HG02610 (cell line): ENCODE results near the gene TOM1.
A peak's percentile ranks its signal among the peaks of the same experiment; 100 is the strongest.
"Not testable (repeated sequence)": the region's sequence is repeated elsewhere in the genome, so short reads cannot be mapped to it uniquely, and the experiment has no call there.

Experiments used
- ATAC-seq: cut with Tn5 transposase; IDR thresholded peaks from one replicate; pipeline ENCODE4 v1.9.1; 2021; ENCODE audit warnings: mild to moderate bottlenecking, moderate library complexity; ENCODE audit not compliant: unreplicated experiment

Gene TOM1

GRCh38 chr22:35344956-35345690, 45.4 kb downstream of the TOM1 start:
- no peak for ATAC-seq

GRCh38 chr22:35345808-35346505, 46.3 kb downstream of the TOM1 start:
- ATAC-seq, result no peak

GRCh38 chr22:35346596-35347220, 47.0 kb downstream of the TOM1 start:
- ATAC-seq, result no peak

DNA sequence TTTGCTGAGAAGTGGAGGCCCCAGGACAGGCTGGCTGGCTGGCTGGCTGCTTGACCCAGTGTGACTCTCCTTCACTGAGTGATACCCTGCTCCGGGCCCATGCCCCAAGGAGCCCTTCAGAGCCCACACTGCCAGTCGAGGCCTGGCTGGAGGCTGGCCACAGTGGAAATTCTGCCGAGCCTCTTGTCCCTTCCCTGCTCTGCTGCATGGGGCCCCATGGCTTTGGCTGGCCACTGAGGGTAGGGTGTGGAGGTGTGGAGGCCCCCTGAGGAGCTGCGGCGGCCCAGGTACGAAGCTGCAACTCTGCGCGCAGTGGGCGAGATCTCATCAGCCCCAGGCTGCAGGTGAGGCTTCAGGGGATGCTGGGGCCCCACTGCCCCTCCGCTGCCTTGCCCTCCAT, 47.8 kb downstream of the TOM1 start:
- no peak for ATAC-seq

DNA sequence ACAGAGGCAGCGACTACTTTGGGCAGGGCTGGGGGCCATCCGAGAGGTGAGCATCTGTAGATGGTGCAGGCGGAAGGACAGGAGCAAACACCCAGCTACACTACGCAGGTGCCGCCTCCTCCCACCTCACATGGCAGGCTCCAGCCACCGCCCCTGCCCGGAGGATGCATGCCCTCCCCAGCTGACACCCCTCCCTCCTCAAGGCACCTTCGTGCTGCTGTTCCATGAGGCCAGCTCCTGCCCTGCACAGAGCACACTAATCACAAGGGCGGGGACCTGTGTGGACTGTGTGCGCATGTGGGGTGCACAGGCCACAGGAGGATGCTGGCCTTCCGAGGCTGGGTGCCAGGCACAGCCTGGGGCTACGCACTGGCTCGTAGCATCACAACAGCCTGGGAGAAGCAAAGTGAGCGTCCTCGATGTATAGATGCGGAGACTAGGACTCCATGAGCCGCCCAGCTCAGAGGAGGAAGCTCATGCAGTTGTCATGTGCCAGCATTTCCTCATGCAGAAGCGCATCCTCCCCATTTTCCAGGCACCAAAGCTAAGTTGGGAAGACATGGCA, 48.4 kb downstream of the TOM1 start:
- ATAC-seq, result no peak

- ATAC-seq, result no peak
Observed at GRCh38 chr22:35348703-35349102, 49.0 kb downstream of the TOM1 start.

DNA sequence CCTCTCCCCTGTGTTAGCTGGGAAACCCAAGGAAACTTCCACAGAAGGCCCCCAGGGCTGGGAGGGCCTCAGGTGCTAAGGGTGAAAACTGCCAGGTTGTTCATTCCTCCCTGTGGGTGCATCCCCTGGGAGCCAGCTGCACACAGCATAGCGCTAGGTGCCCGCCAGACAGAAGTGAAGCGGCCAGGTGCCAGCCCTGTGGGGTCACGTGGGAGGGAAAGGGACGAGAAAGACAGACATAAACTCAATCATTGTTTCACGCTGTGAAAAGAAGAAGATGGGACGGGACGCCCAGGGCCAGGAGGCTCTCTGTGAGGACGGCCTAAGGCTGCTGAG, 49.6 kb downstream of the TOM1 start:
- ATAC-seq, result no peak

DNA sequence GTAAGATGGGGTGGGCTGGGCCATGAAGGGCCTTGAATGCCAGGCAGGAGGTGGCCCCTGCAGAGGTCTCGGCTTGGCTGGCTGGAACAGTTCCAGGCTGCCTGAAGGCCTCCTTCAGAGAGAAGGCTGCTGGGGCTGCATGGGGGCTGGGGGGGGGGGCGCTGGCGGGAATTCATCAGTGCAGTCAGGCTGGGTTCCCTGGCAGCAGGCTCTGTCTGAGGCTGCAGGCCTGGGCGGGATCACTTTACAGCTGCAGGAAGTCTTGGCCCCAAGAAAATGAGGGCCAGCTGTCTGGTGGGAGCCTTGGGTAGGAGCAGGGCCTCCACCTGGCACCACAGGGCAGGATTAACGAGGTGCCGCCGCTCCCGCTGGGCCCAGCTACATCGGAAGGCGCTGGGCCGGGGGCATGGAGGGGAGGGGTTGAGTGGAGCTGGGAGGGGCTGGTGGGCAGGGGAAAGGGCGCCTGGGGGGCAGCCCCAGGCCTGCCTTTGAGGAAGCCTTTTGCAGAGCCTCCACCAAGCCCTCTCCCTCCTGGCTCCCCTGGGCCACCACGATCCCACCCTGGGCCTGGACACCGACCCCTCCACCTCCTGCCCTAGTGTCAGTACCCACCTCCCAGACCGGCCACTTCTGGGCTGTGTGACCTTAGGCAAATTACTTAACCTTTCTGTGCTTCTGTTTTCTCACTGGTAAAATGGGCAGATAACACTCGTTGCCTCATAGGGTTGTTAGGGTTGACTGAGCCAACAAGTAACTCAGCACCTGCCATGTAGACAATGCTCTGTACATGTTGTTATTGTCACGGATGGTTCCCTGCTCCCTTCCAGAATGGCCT, 50.2 kb downstream of the TOM1 start:
- ATAC-seq, result no peak

GRCh38 chr22:35350539-35351503, 51.1 kb downstream of the TOM1 start:
- peak; percentile 73 for ATAC-seq

DNA sequence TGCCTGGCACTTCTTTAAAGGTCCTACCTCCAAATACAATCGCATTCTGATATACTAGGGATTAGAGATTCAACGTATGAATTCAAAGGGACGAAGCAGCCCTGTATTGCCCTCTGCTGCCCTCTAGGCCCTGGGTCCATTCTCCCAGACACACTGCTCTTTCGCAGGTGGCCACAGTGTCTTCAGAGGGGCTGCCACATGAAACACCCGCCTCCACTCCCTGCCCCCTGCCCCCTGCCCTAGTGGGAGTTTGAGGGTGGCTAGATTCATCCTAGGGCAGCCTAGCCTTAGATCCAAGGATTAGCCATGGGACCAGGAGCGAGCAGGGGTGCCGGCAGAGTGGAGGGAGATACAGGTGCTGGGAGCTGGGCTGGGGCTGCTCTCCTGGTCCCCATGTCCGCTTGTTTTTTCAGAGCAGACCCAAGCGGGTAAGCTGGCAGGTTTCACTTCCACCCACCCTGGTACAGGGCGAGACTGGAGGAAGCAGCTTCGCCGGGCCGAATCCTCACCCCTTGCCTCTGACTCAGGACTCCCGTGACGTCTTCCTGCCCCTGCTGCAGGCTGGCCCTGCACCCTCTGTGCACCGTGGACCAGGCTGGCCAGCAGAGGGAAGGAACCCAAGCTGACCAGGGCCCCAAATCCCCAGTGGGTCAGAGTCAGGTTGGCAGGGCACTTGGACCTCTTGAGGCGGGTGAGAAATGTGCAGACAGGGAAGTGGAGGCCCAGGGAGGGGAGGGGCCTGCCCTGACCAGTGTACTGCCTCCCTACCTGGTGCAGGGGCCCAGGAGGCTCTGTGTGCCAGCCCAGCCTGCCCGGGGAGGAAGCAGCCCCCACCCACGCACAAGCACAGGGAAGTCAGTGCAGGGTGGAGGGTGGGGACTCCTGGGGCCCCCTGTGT, 52.8 kb downstream of the TOM1 start:
- ATAC-seq, result no peak

DNA sequence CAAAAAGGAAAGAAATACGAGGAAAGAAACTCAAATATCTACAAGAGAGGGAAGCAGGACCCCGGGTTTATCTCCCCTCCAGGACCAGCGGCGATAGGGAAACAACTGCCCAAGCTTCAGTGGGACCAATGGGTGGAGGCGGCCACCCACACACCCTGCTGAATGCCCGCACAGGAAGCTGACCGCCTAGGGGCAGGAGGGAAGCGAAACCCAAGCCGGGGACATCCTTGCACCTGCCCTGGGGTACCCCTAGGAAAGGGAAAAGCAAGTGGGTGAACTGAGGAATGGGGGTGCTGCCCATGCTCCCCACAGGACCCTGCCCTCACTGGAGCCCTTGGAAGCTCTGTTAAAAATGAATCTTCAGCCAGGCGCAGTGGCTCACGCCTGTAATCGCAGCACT, 53.6 kb downstream of the TOM1 start:
- no peak for ATAC-seq

- ATAC-seq, result no peak
Observed at GRCh38 chr22:35354068-35354467, 54.4 kb downstream of the TOM1 start.

DNA sequence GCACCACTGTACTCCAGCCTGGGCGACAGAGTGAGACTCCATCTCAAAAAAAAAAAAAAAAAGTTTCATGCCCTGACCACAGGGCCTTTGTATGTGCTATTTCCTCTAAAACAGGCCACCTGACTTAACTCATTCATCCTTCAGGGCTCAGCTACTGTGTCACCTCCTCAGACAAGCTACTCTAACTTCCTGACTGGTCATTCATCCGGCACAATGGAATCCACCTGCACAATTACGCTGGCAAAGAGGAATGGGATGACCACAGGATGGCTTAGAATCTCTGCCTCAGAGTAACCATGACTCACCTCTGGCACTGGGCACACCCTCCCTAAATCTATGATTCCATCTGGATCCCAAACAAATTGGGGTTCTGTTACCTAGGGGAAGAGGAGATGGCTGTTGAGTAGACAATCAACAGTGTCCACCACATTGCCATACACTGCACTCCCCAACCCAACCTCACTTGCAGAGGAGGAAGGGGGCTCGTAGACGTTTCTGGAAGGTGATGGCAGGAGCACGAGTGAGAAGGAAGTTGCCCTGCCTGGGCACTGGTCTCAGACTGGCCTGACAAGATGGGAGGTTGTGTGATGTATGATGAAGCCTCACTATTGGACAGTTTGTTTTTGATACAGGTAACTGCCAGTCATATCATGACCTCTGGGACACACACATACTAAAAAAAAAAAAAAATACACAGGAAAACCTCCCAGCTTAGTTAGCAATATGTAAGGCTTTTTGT, 58.4 kb downstream of the TOM1 start:
- ATAC-seq, result no peak

DNA sequence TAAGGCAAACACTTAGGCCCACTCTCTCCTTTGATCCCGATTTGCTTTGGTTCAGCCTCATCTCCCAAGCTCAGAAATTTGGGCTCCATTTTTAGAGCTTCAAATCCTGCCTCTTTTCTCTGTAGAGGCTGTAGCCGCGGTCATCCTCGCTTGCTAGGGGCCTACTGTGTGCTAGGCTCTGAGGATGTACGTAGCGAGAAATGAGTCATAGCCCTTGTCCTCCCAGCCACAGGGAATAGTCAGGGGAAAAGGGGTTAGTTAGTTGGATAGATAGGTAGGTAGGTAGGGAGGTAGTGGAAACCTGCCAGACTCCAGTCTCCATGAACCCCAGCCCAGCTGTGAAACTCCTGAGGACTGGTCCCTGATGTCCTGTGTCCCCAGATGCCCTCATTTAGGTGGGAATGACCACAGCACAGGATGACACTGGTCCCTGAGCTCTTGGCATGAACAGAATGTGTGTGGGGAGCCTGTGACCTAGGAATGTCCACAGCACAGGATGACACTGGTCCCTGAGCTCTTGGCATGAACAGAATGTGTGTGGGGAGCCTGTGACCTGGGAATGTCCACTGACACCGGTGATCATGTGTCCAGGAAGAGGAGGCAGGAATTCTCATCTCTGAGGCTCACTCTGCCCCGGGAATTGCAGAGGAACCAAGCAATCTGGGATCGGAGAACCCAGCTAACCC, 59.8 kb downstream of the TOM1 start:
- no peak for ATAC-seq

GRCh38 chr22:35361001-35361558, 61.4 kb downstream of the TOM1 start:
- ATAC-seq, result no peak

GRCh38 chr22:35363566-35364086, 63.9 kb downstream of the TOM1 start:
- no peak for ATAC-seq

DNA sequence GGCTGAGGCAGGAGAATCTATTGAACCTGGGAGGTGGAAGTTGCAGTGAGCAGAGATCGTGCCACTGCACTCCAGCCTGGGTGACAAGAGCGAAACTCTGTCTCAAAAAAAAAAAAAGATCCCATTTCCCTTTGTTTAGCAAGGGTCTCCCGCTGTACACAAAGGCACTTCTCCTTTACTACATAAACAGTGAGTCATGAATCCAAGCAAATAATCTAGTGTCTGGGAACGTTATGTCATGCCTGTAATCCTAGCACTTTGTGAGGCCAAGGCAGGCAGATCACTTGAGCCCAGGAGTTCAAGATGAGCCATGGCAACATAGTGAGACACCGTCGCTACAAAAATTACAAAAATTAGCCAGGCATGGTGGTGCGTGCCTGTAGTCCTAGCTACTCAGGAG, 64.5 kb downstream of the TOM1 start:
- ATAC-seq, result not testable (repeated sequence)
